Measurements from ENCODE around the gene AKAP9. TPM values are rescaled to one million over a fixed set of nuclear protein-coding genes. Genes with fewer than 3 reads are reported as not detected.
"Not testable (repeated sequence)": the region's sequence is repeated elsewhere in the genome, so short reads cannot be mapped to it uniquely, and the experiment has no call there.

The AKAP9 gene
- total RNA-seq, 2 experiments from 2014 or later, result 21.8 to 23.6 TPM

DNA sequence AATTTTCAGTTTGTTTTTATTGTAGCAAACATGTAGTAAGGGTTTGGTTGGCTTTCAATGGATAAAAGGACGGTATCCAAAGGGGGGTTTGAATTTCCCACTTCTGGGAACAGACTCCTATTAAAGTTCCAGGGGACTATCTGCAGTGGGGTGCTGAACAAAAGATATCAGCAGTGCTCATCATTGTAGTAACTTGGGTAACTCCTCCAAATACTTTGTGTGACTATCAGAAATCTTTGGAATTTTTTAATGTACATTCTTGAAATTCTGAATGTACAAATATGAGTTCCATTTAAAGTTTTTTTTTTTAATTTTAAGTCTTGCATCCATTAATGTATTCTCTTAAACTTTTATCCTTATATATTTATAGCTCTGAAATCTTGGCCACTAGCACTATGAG lies 151.5 kb downstream of the AKAP9 start:
- H3K4me3 Mint-ChIP-seq, result no peak overlapping the region
- H3K9me3 Mint-ChIP-seq, result no peaks in the 10 kb centered on the region
- H3K4me1 Mint-ChIP-seq, result peaks cover 1% of the 10 kb centered on the region
- peaks cover 23% of the 10 kb centered on the region for H3K36me3 Mint-ChIP-seq
- no peak for DNase-seq
- H3K27me3 Mint-ChIP-seq, result no peaks in the 10 kb centered on the region
- no peak overlapping the region for H3K27ac Mint-ChIP-seq

GRCh38 chr7:92095380-92095779 lies 154.7 kb downstream of the AKAP9 start:
- peaks cover 11% of the 10 kb centered on the region for H3K36me3 Mint-ChIP-seq
- no peaks in the 10 kb centered on the region for H3K4me1 Mint-ChIP-seq
- H3K27me3 Mint-ChIP-seq, result no peaks in the 10 kb centered on the region
- DNase-seq, result no peak
- H3K27ac Mint-ChIP-seq, result no peak overlapping the region
- H3K9me3 Mint-ChIP-seq, result no peaks in the 10 kb centered on the region
- H3K4me3 Mint-ChIP-seq, result no peak overlapping the region

- Mint-ChIP-seq H3K9me3 (no peaks in the 10 kb centered on the region), H3K27ac (no peak overlapping the region), H3K27me3 (no peaks in the 10 kb centered on the region), H3K36me3 (peaks cover 8% of the 10 kb centered on the region), H3K4me3 (no peak overlapping the region), H3K4me1 (no peaks in the 10 kb centered on the region)
- DNase-seq, result no peak
Measured at GRCh38 chr7:92100534-92100933, 159.9 kb downstream of the AKAP9 start.

- H3K27me3 Mint-ChIP-seq, H3K36me3 Mint-ChIP-seq, H3K4me1 Mint-ChIP-seq, DNase-seq, H3K27ac Mint-ChIP-seq, H3K4me3 Mint-ChIP-seq, H3K9me3 Mint-ChIP-seq: not testable (repeated sequence)
Measured at GRCh38 chr7:92102862-92103261, 162.2 kb downstream of the AKAP9 start.

DNA sequence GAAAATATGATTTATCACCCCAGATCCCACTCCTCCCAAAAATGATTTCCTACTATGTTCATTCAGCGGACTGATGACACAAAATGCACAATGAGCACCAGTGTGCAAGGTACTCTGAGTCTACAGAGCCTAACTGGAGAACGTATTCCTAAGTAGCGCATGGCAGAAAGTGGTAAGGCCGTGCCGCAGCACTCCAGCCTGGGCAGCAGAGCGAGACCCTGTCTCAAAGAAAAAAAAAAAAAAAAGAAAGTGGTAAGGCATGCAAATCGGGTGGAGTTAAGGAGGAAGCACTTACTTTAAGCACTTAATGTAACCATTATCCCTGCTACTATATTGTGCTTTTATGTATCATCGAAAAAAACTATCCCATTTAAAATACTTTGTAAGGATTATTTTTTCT lies 168.2 kb downstream of the AKAP9 start:
- Mint-ChIP-seq H3K9me3 (no peaks in the 10 kb centered on the region), H3K27ac (no peak overlapping the region), H3K4me3 (no peak overlapping the region), H3K27me3 (no peaks in the 10 kb centered on the region), H3K4me1 (no peaks in the 10 kb centered on the region), H3K36me3 (peaks cover 8% of the 10 kb centered on the region)
- DNase-seq, result no peak

DNA sequence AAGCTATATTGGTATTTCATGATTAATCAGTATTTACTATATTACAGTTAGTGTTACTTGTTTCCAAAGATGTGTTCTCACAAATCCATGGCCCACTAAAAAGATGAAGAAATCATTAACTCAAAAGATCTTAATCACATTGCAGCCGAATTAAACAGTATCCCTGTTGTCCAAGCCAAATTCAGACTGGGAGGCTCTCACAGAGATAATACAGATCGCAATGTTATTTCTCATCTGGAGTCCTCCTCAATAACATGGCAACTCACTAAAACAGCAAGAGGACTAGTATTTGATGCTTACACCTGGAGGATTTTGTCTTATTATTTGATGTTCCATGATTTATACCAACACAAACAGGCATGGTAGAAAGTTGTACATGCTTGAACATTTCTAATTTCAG lies 170.2 kb downstream of the AKAP9 start:
- Mint-ChIP-seq H3K9me3 (no peaks in the 10 kb centered on the region), H3K36me3 (peaks cover 19% of the 10 kb centered on the region), H3K4me3 (no peak overlapping the region), H3K4me1 (no peaks in the 10 kb centered on the region), H3K27ac (no peak overlapping the region), H3K27me3 (no peaks in the 10 kb centered on the region)
- DNase-seq, result no peak

- Mint-ChIP-seq H3K4me1 (no peaks in the 10 kb centered on the region), H3K4me3 (no peak overlapping the region), H3K27ac (no peak overlapping the region), H3K36me3 (peaks cover 29% of the 10 kb centered on the region), H3K9me3 (no peaks in the 10 kb centered on the region), H3K27me3 (no peaks in the 10 kb centered on the region)
- no peak for DNase-seq
Measured at GRCh38 chr7:92115821-92116220, 175.2 kb downstream of the AKAP9 start.

GRCh38 chr7:92116949-92117348 lies 176.3 kb downstream of the AKAP9 start:
- Mint-ChIP-seq H3K4me3 (no peak overlapping the region), H3K9me3 (peaks cover 1% of the 10 kb centered on the region), H3K4me1 (no peaks in the 10 kb centered on the region), H3K36me3 (peaks cover 39% of the 10 kb centered on the region), H3K27me3 (no peaks in the 10 kb centered on the region), H3K27ac (no peak overlapping the region)
- DNase-seq, result no peak

DNA sequence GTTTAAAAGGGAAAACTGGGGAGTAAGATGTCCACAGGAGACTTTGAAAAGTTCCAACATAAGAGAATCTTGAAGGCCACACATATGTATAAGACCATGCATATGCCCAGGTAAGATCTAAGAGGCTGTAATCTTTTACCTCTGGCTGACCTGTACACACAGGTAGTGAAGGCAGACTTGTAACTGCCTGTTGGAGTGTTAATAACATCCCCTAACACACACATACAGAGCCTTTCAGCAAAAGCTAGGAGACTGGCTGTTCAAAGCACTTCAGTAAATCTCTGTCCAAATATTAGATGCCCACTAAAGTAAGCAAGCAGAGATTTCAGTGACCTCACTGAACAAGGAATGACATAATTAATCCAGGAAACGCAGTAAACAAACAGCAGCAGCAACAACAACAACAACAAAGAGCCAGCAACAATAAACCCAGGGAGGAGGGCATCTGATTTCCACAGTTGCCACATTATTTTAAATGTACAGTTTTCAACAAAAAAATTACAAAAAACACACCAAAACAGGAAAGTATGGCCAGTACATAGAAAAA lies 178.6 kb downstream of the AKAP9 start:
- peaks cover 2% of the 10 kb centered on the region for H3K9me3 Mint-ChIP-seq
- H3K36me3 Mint-ChIP-seq, result peaks cover 53% of the 10 kb centered on the region
- no peak for DNase-seq
- peaks cover 3% of the 10 kb centered on the region for H3K4me1 Mint-ChIP-seq
- H3K27me3 Mint-ChIP-seq, result no peaks in the 10 kb centered on the region
- no peak overlapping the region for H3K27ac Mint-ChIP-seq
- no peak overlapping the region for H3K4me3 Mint-ChIP-seq

DNA sequence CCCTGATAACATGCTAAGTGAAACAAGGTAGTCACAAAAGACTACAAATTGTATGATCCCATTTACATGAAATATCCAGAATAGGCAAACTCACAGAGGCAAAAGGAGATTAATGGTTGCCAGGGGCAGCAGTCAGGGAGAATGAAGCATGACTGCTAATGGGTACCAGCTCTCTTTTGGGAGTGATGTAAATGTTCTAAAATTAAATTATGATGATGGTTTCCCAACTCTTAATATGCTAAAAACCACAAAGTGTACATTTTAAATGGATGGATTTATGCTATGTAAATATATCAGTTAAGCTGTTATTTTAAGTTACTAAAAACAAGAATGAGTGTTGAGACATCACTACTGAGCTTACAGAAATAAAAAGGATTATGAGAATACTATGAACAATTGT lies 181.0 kb downstream of the AKAP9 start:
- DNase-seq, result no peak

DNA sequence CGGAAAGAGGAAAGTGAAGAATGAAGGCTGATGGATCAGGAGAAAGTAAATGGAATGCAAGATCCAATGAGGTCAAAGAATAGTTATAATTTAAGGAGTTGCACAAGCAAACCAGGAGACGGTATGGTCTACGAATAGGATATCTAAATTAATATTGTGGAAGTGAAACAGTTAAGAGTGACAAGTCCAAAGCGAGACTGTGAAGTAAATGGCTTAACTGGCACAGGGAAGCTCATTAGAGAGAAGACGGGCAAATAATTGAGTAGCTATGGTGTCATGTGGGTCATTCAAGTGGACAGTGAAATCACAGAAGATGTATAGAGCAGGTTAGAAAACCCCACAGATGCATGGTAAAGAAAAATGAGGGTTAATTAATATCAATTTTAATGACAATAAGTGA lies 190.4 kb downstream of the AKAP9 start:
- H3K4me1 Mint-ChIP-seq, result peaks cover 26% of the 10 kb centered on the region

More for the DNA sequence above, 181.0 kb downstream of the AKAP9 start:
- H3K9me3 Mint-ChIP-seq, result peaks cover 2% of the 10 kb centered on the region
- peaks cover 3% of the 10 kb centered on the region for H3K4me1 Mint-ChIP-seq
- H3K27ac Mint-ChIP-seq, result no peak overlapping the region
- peaks cover 55% of the 10 kb centered on the region for H3K36me3 Mint-ChIP-seq
- H3K27me3 Mint-ChIP-seq, result no peaks in the 10 kb centered on the region
- no peak overlapping the region for H3K4me3 Mint-ChIP-seq

DNA sequence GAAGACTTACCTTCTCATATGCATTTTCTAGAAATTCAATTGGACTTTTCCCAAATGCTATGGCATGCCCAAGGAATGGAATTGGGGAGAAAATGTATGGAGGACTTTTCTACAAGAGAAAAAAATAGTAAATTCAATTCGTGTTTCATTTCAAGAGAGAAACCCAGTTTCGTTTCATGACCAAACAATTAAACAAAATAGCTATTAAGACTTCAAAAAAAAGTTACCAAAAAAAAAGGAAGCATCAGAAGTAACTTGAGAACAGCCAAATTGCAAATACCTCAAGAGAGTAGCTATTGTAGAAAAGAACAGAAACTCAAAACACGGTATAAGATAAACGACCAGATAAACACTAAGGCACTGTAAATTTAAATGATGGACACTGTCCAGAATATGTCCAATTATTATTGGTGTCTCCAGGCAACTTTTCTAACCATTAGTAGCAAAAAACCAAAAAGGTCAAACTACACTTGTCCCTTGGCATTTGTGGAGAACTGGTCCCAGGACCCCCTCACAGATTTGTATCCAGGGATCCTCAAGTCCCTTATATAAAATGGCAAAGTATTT lies 191.2 kb downstream of the AKAP9 start:
- H3K27me3 Mint-ChIP-seq, result peaks cover 6% of the 10 kb centered on the region
- H3K36me3 Mint-ChIP-seq, result peaks cover 26% of the 10 kb centered on the region
- H3K4me1 Mint-ChIP-seq, result peaks cover 26% of the 10 kb centered on the region
- no peak for DNase-seq
- no peak overlapping the region for H3K27ac Mint-ChIP-seq
- H3K9me3 Mint-ChIP-seq, result no peaks in the 10 kb centered on the region
- no peak overlapping the region for H3K4me3 Mint-ChIP-seq

More for the DNA sequence above, 190.4 kb downstream of the AKAP9 start:
- Mint-ChIP-seq H3K27me3 (peaks cover 6% of the 10 kb centered on the region), H3K4me3 (no peak overlapping the region), H3K27ac (no peak overlapping the region), H3K9me3 (no peaks in the 10 kb centered on the region), H3K36me3 (peaks cover 31% of the 10 kb centered on the region)
- no peak for DNase-seq

DNA sequence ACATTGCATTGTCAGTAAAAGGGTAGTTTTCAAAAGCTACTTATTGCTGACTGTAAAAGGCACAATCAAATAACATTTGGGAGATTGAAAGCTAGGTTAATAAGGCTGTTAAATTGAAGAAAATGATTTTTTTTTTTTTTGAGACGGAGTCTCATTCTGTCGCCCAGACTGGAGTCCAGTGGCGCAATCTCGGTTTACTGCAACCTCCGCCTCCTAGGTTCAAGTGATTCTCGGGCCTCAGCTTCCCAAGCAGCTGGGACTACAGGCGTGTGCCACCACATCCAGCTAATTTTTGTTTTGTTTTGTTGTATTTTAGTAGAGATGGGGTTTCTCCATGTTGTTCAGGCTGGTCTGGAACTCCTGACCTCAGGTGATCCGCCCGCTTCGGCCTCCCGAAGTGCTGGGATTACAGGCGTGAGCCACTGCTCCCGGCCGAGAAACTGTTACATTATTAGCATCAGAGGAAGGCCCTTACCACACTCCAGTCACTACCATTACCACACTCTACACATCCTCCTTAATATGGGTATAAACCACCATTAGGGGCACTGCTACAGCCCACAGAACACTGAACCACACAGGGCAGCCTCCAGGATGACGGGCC lies 192.6 kb downstream of the AKAP9 start:
- peaks cover 6% of the 10 kb centered on the region for H3K27me3 Mint-ChIP-seq
- H3K36me3 Mint-ChIP-seq, result peaks cover 25% of the 10 kb centered on the region
- no peaks in the 10 kb centered on the region for H3K9me3 Mint-ChIP-seq
- H3K27ac Mint-ChIP-seq, result peak overlapping the region; percentile 100
- H3K4me1 Mint-ChIP-seq, result peaks cover 26% of the 10 kb centered on the region
- peak overlapping the region; percentile 98 for H3K4me3 Mint-ChIP-seq
- DNase-seq, result no peak

GRCh38 chr7:92133737-92134270 lies 193.1 kb downstream of the AKAP9 start:
- H3K27me3 Mint-ChIP-seq, result peaks cover 6% of the 10 kb centered on the region
- H3K27ac Mint-ChIP-seq, result peak overlapping the region; percentile 100
- H3K4me3 Mint-ChIP-seq, result peak overlapping the region; percentile 98
- DNase-seq, result peak; percentile 75
- peaks cover 26% of the 10 kb centered on the region for H3K4me1 Mint-ChIP-seq
- peaks cover 23% of the 10 kb centered on the region for H3K36me3 Mint-ChIP-seq
- H3K9me3 Mint-ChIP-seq, result no peaks in the 10 kb centered on the region

DNA sequence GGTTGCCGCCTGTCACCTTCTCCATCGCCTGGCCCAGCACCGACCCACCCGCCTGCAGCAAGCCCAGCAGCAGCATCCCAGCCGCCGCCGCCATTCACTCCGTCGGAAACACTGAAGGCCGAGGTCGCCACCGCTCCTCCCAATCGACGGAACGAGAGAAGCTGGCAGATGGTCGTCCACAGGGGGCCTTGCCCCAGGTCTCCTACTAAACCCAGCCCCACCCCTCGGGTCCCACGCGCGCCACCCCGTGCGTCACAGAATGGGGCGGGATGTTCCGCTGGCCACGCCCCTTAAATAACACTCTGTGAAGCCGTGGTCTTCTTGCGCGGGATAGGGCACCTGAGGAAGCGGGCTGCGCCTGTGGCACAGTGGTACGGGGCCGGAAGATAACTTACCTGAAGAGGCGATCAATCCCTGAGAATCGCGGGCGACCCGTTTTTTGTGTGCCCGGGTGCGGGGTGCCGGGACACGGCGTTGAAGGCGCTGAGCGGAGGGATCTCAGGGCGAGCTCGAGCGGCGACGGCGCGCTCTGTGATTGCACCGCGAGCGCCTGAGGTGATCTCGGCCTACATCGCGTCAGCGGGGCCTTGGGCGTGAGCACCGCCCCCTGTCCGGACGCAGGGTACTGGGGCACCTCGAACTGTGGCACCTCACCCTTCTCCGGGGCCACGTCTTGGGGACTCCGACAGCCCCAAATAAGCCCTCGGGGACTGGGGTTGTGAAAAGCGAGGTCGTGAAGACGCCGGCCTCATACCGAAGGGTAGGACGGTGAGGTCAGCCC lies 193.8 kb downstream of the AKAP9 start, which contains the start of gene CYP51A1:
Gene CYP51A1, minus strand, starts transcription at position 207 of the 781 bp plus-strand sequence. Its CDS starts 113 bp downstream, at position 94.
- DNase-seq, result peak; percentile 92
- Mint-ChIP-seq H3K27ac (peak within 1 kb of the TSS; percentile 100), H3K4me1 (peaks cover 26% of the 10 kb centered on the region), H3K4me3 (peak within 1 kb of the TSS; percentile 98), H3K9me3 (no peaks in the 10 kb centered on the region), H3K27me3 (peaks cover 6% of the 10 kb centered on the region), H3K36me3 (peaks cover 22% of the 10 kb centered on the region)
